Omental fat pad (tissue), 4 donors: ENCODE results near the gene POLA2. TPM values are rescaled to one million over a fixed set of nuclear protein-coding genes. Genes with fewer than 3 reads are reported as not detected.
"Not testable (repeated sequence)": the region's sequence is repeated elsewhere in the genome, so short reads cannot be mapped to it uniquely, and the experiment has no call there.

Source experiments
- ATAC-seq: fragments of 150-250 bp; one replicate; pipeline ENCODE4 v1.9.1; 2016; ENCODE audit warnings: mild to moderate bottlenecking, moderate library complexity; ENCODE audit not compliant: low FRiP score
- DNase-seq: peaks from one replicate; pipeline ENCODE4 v3.0.0-alpha.2; 2019; ENCODE audit warnings: low spot score
- total RNA-seq, 4 donors: library from RNA; depleted of rRNA; stranded (reverse); fragments of >200 nt; gene quantifications; one replicate each; pipeline ENCODE4 v1.1.0, GENCODE V29; 2016
- TF ChIP-seq, protein P1 (sequence below), 3 donors: fragments of 450-650 bp; IDR thresholded peaks; one replicate each; pipeline ENCODE4 v1.5.1; 2016 to 2017; ENCODE audit warnings: antibody characterized with exemption in 3 of 3, mild to moderate bottlenecking in 3 of 3, moderate library complexity in 2 of 3

POLA2 gene
- total RNA-seq, 4 donors from 2014 or later = 3.5 to 13.7 (median 6.9) TPM

DNA sequence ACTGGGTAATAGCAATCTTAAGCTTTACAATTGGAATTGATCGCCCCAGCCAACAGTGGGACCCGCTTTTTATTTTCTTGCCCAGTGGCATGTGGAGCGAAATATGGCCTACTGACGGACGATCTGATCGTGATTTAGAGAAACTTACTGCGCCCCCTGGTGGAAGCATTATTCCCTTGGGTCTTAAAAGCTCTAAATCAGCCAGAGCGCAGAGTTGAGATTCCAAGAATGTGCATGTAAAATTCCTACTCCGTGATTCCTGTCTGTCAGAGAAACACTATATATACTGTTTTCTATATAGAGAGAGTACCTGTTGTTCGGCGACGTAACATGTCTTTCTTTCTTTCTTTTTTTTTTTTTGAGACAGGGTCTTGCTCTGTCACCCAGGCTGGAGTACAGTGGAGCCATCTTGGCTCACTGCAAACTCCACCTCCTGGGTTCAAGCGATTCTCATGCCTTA, 68.2 kb downstream of the POLA2 start:
- DNase-seq = peak; percentile 97
- TF ChIP-seq, protein P1, sequence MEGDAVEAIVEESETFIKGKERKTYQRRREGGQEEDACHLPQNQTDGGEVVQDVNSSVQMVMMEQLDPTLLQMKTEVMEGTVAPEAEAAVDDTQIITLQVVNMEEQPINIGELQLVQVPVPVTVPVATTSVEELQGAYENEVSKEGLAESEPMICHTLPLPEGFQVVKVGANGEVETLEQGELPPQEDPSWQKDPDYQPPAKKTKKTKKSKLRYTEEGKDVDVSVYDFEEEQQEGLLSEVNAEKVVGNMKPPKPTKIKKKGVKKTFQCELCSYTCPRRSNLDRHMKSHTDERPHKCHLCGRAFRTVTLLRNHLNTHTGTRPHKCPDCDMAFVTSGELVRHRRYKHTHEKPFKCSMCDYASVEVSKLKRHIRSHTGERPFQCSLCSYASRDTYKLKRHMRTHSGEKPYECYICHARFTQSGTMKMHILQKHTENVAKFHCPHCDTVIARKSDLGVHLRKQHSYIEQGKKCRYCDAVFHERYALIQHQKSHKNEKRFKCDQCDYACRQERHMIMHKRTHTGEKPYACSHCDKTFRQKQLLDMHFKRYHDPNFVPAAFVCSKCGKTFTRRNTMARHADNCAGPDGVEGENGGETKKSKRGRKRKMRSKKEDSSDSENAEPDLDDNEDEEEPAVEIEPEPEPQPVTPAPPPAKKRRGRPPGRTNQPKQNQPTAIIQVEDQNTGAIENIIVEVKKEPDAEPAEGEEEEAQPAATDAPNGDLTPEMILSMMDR (IDR thresholded peaks at IDR 0.05) = peak in 2 of 3 donors; percentile 15 to 85
- no peak for ATAC-seq

GRCh38 chr11:65330544-65330943, 68.8 kb downstream of the POLA2 start:
- DNase-seq (no peak), ATAC-seq (no peak)
- TF ChIP-seq, protein P1 (IDR thresholded peaks at IDR 0.05) = no peak

DNA sequence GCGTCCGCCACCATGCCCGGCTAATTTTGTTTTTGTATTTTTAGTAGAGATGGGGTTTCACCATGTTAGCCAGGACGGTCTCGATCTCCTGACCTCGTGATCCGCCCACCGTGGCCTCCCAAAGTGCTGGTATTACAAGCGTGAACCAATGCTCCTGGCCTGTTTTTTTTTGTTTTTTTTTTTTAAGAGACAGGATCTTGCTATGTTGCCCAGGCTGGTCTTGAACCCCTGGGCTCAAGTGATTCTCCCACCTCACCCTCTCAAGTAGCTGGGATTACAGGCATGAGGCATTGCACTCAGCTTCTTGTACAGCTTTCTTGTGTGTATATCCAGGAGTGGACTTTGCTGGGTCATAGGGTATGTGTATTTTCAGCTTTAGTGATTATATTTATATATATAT, 70.8 kb downstream of the POLA2 start:
- not testable (repeated sequence) for ATAC-seq

GRCh38 chr11:65334696-65335295, 73.0 kb downstream of the POLA2 start:
- DNase-seq (no peak), ATAC-seq (no peak)
- TF ChIP-seq, protein P1 (IDR thresholded peaks at IDR 0.05) = no peak

More for the DNA sequence above, 70.8 kb downstream of the POLA2 start:
- not testable (repeated sequence) for DNase-seq

GRCh38 chr11:65338676-65339075, 76.9 kb downstream of the POLA2 start:
- ATAC-seq = no peak
- DNase-seq = no peak
- TF ChIP-seq, protein P1 (IDR thresholded peaks at IDR 0.05) = no peak

DNA sequence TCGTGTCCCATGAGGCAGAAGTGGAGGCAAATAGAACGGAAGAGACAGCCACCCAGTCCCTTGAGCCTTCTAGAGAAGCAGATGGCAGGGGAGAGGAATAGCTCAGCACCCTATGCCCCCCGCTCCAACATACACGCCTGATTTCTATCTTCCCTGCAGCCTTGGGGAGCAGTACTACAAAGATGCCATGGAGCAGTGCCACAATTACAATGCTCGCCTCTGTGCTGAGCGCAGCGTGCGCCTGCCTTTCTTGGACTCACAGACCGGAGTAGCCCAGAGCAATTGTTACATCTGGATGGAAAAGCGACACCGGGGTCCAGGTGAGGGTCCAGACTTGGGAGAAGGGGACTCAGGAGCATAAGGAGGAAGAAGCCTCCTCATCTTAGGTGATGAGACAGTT, 78.5 kb downstream of the POLA2 start:
- TF ChIP-seq, protein P1 (IDR thresholded peaks at IDR 0.05) = no peak
- no peak for DNase-seq
- no peak for ATAC-seq

- ATAC-seq = no peak
- TF ChIP-seq, protein P1 (IDR thresholded peaks at IDR 0.05) = no peak
- DNase-seq = no peak
These were observed 80.1 kb downstream of the POLA2 start for GRCh38 chr11:65341856-65342255.

Other genes starting within 250 kb of the POLA2 start
- gene ARL2, start 247.8 kb upstream of the POLA2 start, total RNA-seq = 100 to 1,000 TPM in 3 of 4 donors, 10 to 100 TPM in 1; 95.1 to 199 (median 160) TPM
- 10 to 100 TPM; 14.7 to 28.5 (median 20.0) TPM for gene SNX15, start 234.5 kb upstream of the POLA2 start, total RNA-seq
- 10 to 100 TPM in 2 of 4 donors, 1 to 10 TPM in 2; 4.8 to 11.8 (median 10.1) TPM for gene SAC3D1, start 220.8 kb upstream of the POLA2 start, total RNA-seq
- gene NAALADL1, start 203.4 kb upstream of the POLA2 start, total RNA-seq = 10 to 100 TPM; 17.0 to 39.1 (median 23.3) TPM
- 1 to 10 TPM in 2 of 4 donors, under 1 TPM in 1, not detected in 1; 0.56 to 2.8 (median 1.4) TPM for gene CDCA5, start 177.9 kb upstream of the POLA2 start, total RNA-seq
- gene ZFPL1, start 177.7 kb upstream of the POLA2 start, total RNA-seq = 10 to 100 TPM; 21.3 to 44.5 (median 32.6) TPM
- 100 to 1,000 TPM; 151 to 208 (median 192) TPM for gene VPS51, start 165.7 kb upstream of the POLA2 start, total RNA-seq
- 100 to 1,000 TPM in 1 of 4 donors, 10 to 100 TPM in 3; 44.8 to 345 (median 88.6) TPM for gene TM7SF2, start 150.1 kb upstream of the POLA2 start, total RNA-seq
- 10 to 100 TPM; 12.1 to 18.6 (median 15.3) TPM for gene ZNHIT2, start 144.3 kb upstream of the POLA2 start, total RNA-seq
- gene FAU, start 139.8 kb upstream of the POLA2 start, total RNA-seq = 100 to 1,000 TPM; 612 to 842 (median 711) TPM
- gene MRPL49, start 139.6 kb upstream of the POLA2 start, total RNA-seq = 10 to 100 TPM; 37.2 to 47.9 (median 43.2) TPM
- 10 to 100 TPM; 47.1 to 58.2 (median 50.5) TPM for gene SYVN1, start 127.4 kb upstream of the POLA2 start, total RNA-seq
- gene SPDYC, start 91.7 kb upstream of the POLA2 start, total RNA-seq = not detected
- 100 to 1,000 TPM in 2 of 4 donors, 10 to 100 TPM in 2; 72.8 to 109 (median 92.9) TPM for gene CAPN1, start 80.0 kb upstream of the POLA2 start, total RNA-seq
- 100 to 1,000 TPM in 1 of 4 donors, 10 to 100 TPM in 3; 44.0 to 120 (median 68.6) TPM for gene CDC42EP2, start 52.9 kb downstream of the POLA2 start, total RNA-seq
- gene DPF2, start 71.9 kb downstream of the POLA2 start, total RNA-seq = 10 to 100 TPM; 23.3 to 32.9 (median 27.3) TPM
- gene TIGD3, start 92.8 kb downstream of the POLA2 start, total RNA-seq = 1 to 10 TPM in 1 of 4 donors, under 1 TPM in 3; 0.36 to 2.0 (median 0.50) TPM
- 1 to 10 TPM; 4.1 to 9.2 (median 6.0) TPM for gene SLC25A45, start 120.7 kb downstream of the POLA2 start, total RNA-seq
- 10 to 100 TPM; 29.2 to 77.9 (median 58.9) TPM for gene FRMD8, start 124.7 kb downstream of the POLA2 start, total RNA-seq
- gene NEAT1, start 160.8 kb downstream of the POLA2 start, total RNA-seq = 1,000 to 10,000 TPM in 1 of 4 donors, 100 to 1,000 TPM in 3; 447 to 1,169 (median 678) TPM
- gene MALAT1, start 237.1 kb downstream of the POLA2 start, total RNA-seq = over 10,000 TPM; 11,614 to 21,764 (median 16,063) TPM